WTC11 (cell line): Measurements from ENCODE around the gene TGM1.

Experiments used
- AR ChIP-seq: fragments of 250-450 bp; sonication (Bioruptor Pico); IDR thresholded peaks from 2 replicates; pipeline ENCODE4 v1.9.0; 2021; ENCODE audit warnings: mild to moderate bottlenecking
- CTCF ChIP-seq: fragments of 200-600 bp; IDR thresholded peaks from 2 replicates; pipeline ENCODE4 v1.8.0; 2022; ENCODE audit warnings: antibody characterized with exemption
- ELF4 ChIP-seq: sonication (generic); formaldehyde crosslinking; IDR thresholded peaks from 2 replicates; pipeline ENCODE4 v1.8.1; 2022; ENCODE audit warnings: low read depth, mild to moderate bottlenecking, moderate library complexity, missing genetic modification reagents
- JUN ChIP-seq: sonication (generic); formaldehyde crosslinking; IDR thresholded peaks from 2 replicates; pipeline ENCODE4 v1.8.0; 2023; ENCODE audit warnings: mild to moderate bottlenecking, missing genetic modification reagents
- NR2C2 ChIP-seq: sonication (generic); formaldehyde crosslinking; IDR thresholded peaks from 2 replicates; pipeline ENCODE4 v1.8.0; 2022; ENCODE audit warnings: mild to moderate bottlenecking, missing genetic modification reagents
- RELA ChIP-seq: sonication (generic); formaldehyde crosslinking; IDR thresholded peaks from 2 replicates; pipeline ENCODE4 v1.8.1; 2022; ENCODE audit warnings: missing genetic modification reagents, mild to moderate bottlenecking, borderline replicate concordance
- TEAD4 ChIP-seq: sonication (generic); formaldehyde crosslinking; IDR thresholded peaks from 2 replicates; pipeline ENCODE4 v1.8.0; 2022; ENCODE audit warnings: mild to moderate bottlenecking, missing genetic modification reagents
- TF ChIP-seq, protein P1 (sequence below): sonication (generic); formaldehyde crosslinking; IDR thresholded peaks from 2 replicates; pipeline ENCODE4 v1.8.0; 2022; ENCODE audit warnings: mild to moderate bottlenecking, missing genetic modification reagents
- TF ChIP-seq, protein P2 (sequence below): sonication (generic); formaldehyde crosslinking; IDR thresholded peaks from 2 replicates; pipeline ENCODE4 v1.8.0; 2023; ENCODE audit warnings: missing genetic modification reagents
- TF ChIP-seq, protein P3 (sequence below): sonication (generic); formaldehyde crosslinking; IDR thresholded peaks from 2 replicates; pipeline ENCODE4 v1.8.1; 2022; ENCODE audit warnings: mild to moderate bottlenecking, moderate library complexity, missing genetic modification reagents
- TF ChIP-seq, protein P4 (sequence below): sonication (generic); formaldehyde crosslinking; conservative IDR thresholded peaks from 2 replicates; pipeline ENCODE4 v1.8.1; 2022; ENCODE audit warnings: mild to moderate bottlenecking, missing genetic modification reagents
- TF ChIP-seq, protein P5 (sequence below): fragments of 250-450 bp; sonication (Bioruptor Pico); IDR thresholded peaks from 2 replicates; pipeline ENCODE4 v1.9.0; 2021; ENCODE audit warnings: mild to moderate bottlenecking, borderline replicate concordance

GRCh38 chr14:24211311-24211710 lies 51.7 kb downstream of the TGM1 start:
- TF ChIP-seq ELF4 (CRISPR knock-in tag) (no peak), CTCF (no peak), RELA (CRISPR knock-in tag) (no peak), JUN (CRISPR knock-in tag) (no peak), AR (CRISPR knock-in tag) (no peak), NR2C2 (CRISPR knock-in tag) (no peak), TEAD4 (no peak)
- TF ChIP-seq, protein P1, sequence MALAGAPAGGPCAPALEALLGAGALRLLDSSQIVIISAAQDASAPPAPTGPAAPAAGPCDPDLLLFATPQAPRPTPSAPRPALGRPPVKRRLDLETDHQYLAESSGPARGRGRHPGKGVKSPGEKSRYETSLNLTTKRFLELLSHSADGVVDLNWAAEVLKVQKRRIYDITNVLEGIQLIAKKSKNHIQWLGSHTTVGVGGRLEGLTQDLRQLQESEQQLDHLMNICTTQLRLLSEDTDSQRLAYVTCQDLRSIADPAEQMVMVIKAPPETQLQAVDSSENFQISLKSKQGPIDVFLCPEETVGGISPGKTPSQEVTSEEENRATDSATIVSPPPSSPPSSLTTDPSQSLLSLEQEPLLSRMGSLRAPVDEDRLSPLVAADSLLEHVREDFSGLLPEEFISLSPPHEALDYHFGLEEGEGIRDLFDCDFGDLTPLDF (CRISPR knock-in tag) = no peak
- TF ChIP-seq, protein P2, sequence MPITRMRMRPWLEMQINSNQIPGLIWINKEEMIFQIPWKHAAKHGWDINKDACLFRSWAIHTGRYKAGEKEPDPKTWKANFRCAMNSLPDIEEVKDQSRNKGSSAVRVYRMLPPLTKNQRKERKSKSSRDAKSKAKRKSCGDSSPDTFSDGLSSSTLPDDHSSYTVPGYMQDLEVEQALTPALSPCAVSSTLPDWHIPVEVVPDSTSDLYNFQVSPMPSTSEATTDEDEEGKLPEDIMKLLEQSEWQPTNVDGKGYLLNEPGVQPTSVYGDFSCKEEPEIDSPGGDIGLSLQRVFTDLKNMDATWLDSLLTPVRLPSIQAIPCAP (CRISPR knock-in tag) = no peak
- TF ChIP-seq, protein P3, sequence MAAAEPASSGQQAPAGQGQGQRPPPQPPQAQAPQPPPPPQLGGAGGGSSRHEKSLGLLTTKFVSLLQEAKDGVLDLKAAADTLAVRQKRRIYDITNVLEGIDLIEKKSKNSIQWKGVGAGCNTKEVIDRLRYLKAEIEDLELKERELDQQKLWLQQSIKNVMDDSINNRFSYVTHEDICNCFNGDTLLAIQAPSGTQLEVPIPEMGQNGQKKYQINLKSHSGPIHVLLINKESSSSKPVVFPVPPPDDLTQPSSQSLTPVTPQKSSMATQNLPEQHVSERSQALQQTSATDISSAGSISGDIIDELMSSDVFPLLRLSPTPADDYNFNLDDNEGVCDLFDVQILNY = no peak
- TF ChIP-seq, protein P4, sequence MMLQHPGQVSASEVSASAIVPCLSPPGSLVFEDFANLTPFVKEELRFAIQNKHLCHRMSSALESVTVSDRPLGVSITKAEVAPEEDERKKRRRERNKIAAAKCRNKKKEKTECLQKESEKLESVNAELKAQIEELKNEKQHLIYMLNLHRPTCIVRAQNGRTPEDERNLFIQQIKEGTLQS (CRISPR knock-in tag) = no peak
- TF ChIP-seq, protein P5, sequence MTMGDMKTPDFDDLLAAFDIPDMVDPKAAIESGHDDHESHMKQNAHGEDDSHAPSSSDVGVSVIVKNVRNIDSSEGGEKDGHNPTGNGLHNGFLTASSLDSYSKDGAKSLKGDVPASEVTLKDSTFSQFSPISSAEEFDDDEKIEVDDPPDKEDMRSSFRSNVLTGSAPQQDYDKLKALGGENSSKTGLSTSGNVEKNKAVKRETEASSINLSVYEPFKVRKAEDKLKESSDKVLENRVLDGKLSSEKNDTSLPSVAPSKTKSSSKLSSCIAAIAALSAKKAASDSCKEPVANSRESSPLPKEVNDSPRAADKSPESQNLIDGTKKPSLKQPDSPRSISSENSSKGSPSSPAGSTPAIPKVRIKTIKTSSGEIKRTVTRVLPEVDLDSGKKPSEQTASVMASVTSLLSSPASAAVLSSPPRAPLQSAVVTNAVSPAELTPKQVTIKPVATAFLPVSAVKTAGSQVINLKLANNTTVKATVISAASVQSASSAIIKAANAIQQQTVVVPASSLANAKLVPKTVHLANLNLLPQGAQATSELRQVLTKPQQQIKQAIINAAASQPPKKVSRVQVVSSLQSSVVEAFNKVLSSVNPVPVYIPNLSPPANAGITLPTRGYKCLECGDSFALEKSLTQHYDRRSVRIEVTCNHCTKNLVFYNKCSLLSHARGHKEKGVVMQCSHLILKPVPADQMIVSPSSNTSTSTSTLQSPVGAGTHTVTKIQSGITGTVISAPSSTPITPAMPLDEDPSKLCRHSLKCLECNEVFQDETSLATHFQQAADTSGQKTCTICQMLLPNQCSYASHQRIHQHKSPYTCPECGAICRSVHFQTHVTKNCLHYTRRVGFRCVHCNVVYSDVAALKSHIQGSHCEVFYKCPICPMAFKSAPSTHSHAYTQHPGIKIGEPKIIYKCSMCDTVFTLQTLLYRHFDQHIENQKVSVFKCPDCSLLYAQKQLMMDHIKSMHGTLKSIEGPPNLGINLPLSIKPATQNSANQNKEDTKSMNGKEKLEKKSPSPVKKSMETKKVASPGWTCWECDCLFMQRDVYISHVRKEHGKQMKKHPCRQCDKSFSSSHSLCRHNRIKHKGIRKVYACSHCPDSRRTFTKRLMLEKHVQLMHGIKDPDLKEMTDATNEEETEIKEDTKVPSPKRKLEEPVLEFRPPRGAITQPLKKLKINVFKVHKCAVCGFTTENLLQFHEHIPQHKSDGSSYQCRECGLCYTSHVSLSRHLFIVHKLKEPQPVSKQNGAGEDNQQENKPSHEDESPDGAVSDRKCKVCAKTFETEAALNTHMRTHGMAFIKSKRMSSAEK = no peak
